ENCODE data around the gene SLC25A27.

Gene SLC25A27

DNA sequence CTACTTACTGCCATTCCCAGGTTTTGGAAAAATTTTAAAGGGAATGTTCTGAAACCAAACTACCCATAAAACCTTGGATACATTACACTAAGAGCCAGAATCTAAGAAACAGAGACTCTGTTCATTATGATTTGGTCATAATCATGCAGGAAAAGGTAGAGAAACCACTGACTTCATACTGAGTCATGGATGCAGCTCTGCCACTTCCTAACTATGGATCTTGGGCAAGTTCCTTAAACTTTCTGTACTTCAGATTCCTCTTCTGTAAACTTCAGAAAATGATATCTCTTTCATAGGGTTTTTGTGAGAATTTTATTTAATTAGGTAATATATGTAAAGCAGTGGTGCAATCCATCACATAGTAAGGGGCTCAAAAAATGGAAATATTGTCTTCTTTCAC is 62.4 kb downstream of the SLC25A27 start:
- no peak for DNase-seq (ENCODE audit: low spot score)

DNA sequence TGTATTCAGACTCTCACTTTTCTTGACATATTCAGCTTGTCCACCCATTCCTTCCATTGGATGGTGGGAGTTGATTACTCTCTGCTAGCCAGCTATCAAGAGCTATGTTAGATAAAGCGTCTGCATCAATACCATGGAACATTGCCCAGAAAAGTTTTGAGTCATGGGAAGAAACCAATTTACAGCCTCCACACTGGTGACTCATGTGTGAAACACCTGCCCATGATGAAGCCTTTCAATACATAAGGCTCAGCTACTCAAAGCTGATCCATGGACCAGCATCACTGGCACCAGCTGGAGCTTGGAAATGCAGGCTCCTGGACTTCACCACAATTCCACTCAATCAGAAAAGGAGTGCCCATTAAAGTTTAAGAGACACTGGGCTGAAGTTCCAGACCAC is 66.3 kb downstream of the SLC25A27 start:
- DNase-seq (ENCODE audit: low spot score): no peak

DNA sequence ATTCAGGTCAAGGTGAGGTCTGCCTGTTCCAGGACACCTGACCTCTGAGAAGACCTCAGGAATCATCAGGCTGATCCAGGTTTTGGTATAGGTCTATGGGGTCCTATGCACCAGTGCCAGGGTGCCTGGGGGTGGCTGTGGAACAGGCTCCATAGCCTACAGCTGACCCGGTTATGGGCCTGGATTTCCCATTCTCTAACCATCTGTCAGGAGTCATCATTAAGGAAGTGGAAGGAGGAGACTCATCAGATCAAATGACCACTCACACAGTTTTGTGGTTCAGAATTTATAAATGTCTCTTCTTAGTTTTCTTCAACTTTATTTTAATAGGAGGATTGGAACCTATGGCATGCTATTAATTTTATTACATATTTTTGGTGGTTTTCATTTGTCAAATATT is 67.6 kb downstream of the SLC25A27 start:
- no peak for DNase-seq (ENCODE audit: low spot score)

Measured in iPS-NIHi11 (cell line).